Measurements from ENCODE around the gene FOSL1. TPM values are rescaled to one million over a fixed set of nuclear protein-coding genes. Genes with fewer than 3 reads are reported as not detected.
"Not testable (repeated sequence)": the region's sequence is repeated elsewhere in the genome, so short reads cannot be mapped to it uniquely, and the experiment has no call there.

Gene FOSL1
- total RNA-seq, 8 experiments from 2014 or later, result 0.33 to 8.8 (median 1.0) TPM

- Histone ChIP-seq H3K27ac (no peak overlapping the region), H3K4me1 (replicated peaks in 1 of 2) (peaks cover 0 to 6% of the 10 kb centered on the region in 2 donors)
These were observed 46.0 kb downstream of the FOSL1 start for GRCh38 chr11:65854161-65854592.

DNA sequence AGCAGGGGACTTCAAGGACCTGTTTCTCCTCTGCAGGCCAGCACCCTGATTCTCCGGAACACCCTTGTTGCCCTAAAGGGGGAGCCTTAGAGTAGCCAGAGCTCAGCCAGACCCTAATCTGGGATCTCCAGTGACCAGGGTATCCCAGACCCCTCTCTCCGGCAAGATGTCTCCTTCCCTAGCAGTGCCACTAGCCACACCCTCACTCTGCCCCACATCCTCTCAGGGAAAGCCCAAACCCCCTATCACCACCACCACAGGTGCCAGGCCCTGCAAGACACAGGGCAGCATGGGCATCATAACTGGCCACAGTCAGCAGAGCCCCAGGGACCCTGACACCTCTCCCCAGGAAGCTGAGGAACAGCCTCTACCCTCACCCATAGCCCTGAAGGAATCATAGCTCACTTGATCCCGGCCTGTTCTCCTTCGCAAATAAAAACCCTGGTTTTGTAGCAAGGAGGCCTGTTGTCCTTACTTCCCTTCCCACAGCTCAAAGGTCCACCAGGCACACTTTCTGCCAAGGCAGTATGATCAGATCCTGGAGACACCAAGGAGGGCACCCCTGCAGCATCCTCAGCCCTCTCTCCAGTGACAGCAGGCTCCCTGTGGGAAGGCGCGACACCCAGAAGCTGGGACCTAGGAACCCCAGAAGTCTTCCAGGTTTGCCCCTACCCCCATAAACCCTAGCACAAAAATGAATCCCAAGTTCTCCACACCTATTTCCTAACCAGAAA lies 46.8 kb downstream of the FOSL1 start:
- WGBS, 10 experiments, result 50 to 100% methylated on average over 1 to 3 of the region's 6 CpGs; no CpG with 5 or more reads in 8 of the 10 experiments

More at GRCh38 chr11:65854161-65854592, 46.0 kb downstream of the FOSL1 start:
- ATAC-seq (replicated peaks in 6 of 8), result no peak
- in situ Hi-C loops (cut with MboI; ENCODE audit: low pct_unique_long_range_greater_than_20kb in 2 of 9, low sequenced_read_pairs in 9 of 9, unreplicated experiment in 9 of 9), result no loop called here
- 93 to 100% (median 100%) methylated on average over 1 to 3 of the region's 4 CpGs; no CpG with 5 or more reads in 7 of the 10 experiments for WGBS, 10 experiments
- no peak overlapping the region for H3K4me3 ChIP-seq

DNA sequence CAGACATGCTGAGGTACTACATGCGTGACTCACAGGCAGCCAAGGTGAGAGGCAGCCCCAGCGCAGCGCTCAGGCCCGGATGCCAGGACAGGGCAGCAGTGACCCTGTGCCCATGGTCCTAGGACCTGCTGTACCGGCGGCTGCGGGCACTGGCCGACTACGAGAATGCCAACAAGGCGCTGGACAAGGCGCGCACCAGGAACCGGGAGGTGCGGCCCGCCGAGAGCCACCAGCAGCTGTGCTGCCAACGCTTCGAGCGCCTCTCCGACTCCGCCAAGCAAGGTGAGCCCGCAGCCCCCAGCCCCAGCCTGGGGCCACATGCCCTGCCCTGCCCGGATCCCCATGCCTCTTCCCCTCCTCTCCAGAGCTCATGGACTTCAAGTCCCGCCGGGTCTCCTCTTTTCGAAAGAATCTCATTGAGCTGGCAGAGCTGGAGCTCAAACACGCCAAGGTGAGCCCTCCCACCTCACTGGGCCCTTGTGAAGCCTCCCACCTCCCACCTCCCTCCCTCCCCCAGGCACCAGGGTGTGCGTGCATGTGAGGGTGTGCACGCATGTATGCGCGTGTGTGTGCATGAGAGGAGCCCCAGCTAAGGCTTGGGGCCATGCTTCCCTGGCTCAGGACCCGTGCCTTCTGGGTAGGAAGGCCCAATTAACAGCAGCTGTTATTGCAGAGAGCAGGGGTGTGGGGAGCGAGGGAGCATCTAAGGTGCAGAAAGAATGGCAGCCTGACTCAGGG lies 47.5 kb downstream of the FOSL1 start:
- peak in 4 of 8 experiments; percentile 0 to 4 (median 2) for ATAC-seq (replicated peaks in 6 of 8)
- WGBS, 10 experiments, result 100% methylated on average over 1 to 5 of the region's 33 CpGs; no CpG with 5 or more reads in 8 of the 10 experiments
- H3K4me1 ChIP-seq (replicated peaks in 1 of 2), result peaks cover 0 to 6% of the 10 kb centered on the region in 2 donors
- H3K4me3 ChIP-seq, result no peak overlapping the region
- H3K27ac ChIP-seq, result no peak overlapping the region
- in situ Hi-C loops (cut with MboI; ENCODE audit: low pct_unique_long_range_greater_than_20kb in 2 of 9, low sequenced_read_pairs in 9 of 9, unreplicated experiment in 9 of 9), result no loop called here

More for the DNA sequence above, 46.8 kb downstream of the FOSL1 start:
- H3K4me1 ChIP-seq (replicated peaks in 1 of 2), result peaks cover 0 to 6% of the 10 kb centered on the region in 2 donors
- no peak overlapping the region for H3K27ac ChIP-seq
- peak in 1 of 8 experiments; percentile 0 for ATAC-seq (replicated peaks in 6 of 8)
- H3K4me3 ChIP-seq, result no peak overlapping the region
- in situ Hi-C loops (cut with MboI; ENCODE audit: low pct_unique_long_range_greater_than_20kb in 2 of 9, low sequenced_read_pairs in 9 of 9, unreplicated experiment in 9 of 9), result no loop called here

GRCh38 chr11:65851811-65852507 lies 48.2 kb downstream of the FOSL1 start:
- no peak overlapping the region for H3K4me3 ChIP-seq
- peaks cover 0 to 6% of the 10 kb centered on the region in 2 donors for H3K4me1 ChIP-seq (replicated peaks in 1 of 2)
- no peak overlapping the region for H3K27ac ChIP-seq
- ATAC-seq (replicated peaks in 6 of 8), result peak in 2 of 8 experiments; percentile 1
- 57 to 100% (median 76%) methylated on average over 1 to 6 of the region's 10 CpGs; no CpG with 5 or more reads in 2 of the 10 experiments for WGBS, 10 experiments
- in situ Hi-C loops (cut with MboI; ENCODE audit: low pct_unique_long_range_greater_than_20kb in 2 of 9, low sequenced_read_pairs in 9 of 9, unreplicated experiment in 9 of 9), result no loop called here

- in situ Hi-C loops (cut with MboI; ENCODE audit: low pct_unique_long_range_greater_than_20kb in 2 of 9, low sequenced_read_pairs in 9 of 9, unreplicated experiment in 9 of 9), result no loop called here
- H3K27ac ChIP-seq, result no peak overlapping the region
- ATAC-seq (replicated peaks in 6 of 8), result peak in 7 of 8 experiments; percentile 5 to 12 (median 8)
- WGBS, 10 experiments, result 80 to 98% (median 87%) methylated on average over 2 to 7 of the region's 14 CpGs; no CpG with 5 or more reads in 6 of the 10 experiments
- no peak overlapping the region for H3K4me3 ChIP-seq
- H3K4me1 ChIP-seq (replicated peaks in 1 of 2), result peaks cover 0 to 2% of the 10 kb centered on the region in 2 donors
These were observed 49.1 kb downstream of the FOSL1 start for GRCh38 chr11:65851083-65851579.

- in situ Hi-C loops (cut with MboI; ENCODE audit: low pct_unique_long_range_greater_than_20kb in 2 of 9, low sequenced_read_pairs in 9 of 9, unreplicated experiment in 9 of 9), result no loop called here
- Histone ChIP-seq H3K4me1 (replicated peaks in 1 of 2) (no peaks in the 10 kb centered on the region), H3K27ac (no peak overlapping the region), H3K4me3 (no peak overlapping the region)
- WGBS, 10 experiments, result 60 to 96% (median 86%) methylated on average over 1 to 9 of the region's 20 CpGs; no CpG with 5 or more reads in 5 of the 10 experiments
- ATAC-seq (replicated peaks in 6 of 8), result peak in 7 of 8 experiments; percentile 1 to 13 (median 7)
These were observed 49.7 kb downstream of the FOSL1 start for GRCh38 chr11:65850217-65851082.

- no peaks in the 10 kb centered on the region for H3K4me1 ChIP-seq (replicated peaks in 1 of 2)
- 0 to 80% (median 59%) methylated on average over 1 to 5 of the region's 16 CpGs; no CpG with 5 or more reads in 4 of the 10 experiments for WGBS, 10 experiments
- H3K4me3 ChIP-seq, result no peak overlapping the region
- peak in 4 of 8 experiments; percentile 0 to 10 (median 7) for ATAC-seq (replicated peaks in 6 of 8)
- H3K27ac ChIP-seq, result no peak overlapping the region
- in situ Hi-C loops (cut with MboI; ENCODE audit: low pct_unique_long_range_greater_than_20kb in 2 of 9, low sequenced_read_pairs in 9 of 9, unreplicated experiment in 9 of 9), result no loop called here
These were observed 50.4 kb downstream of the FOSL1 start for GRCh38 chr11:65849771-65850216.

DNA sequence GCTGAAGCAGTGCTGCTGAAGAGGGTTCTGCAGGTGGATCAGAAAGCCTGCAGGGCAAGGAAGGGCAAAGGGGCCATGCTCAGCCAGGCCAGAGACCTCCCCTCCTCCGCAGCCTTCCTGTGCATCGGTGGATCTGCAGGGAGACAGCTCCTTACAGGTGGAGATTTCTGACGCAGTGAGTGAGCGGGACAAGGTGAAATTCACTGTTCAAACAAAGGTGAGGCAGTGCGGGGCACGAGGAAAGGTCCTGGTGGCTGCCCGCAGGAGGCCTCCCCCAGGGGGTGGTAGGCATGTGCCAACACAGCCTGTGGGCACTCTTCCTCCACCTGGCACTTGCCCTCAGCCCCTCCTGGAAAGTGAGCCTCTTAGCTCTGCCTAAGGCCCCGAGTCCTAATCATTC lies 50.8 kb downstream of the FOSL1 start:
- WGBS, 10 experiments, result 67 to 100% (median 75%) methylated on average over 1 to 6 of the region's 8 CpGs; no CpG with 5 or more reads in 5 of the 10 experiments
- ATAC-seq (replicated peaks in 6 of 8), result peak in 2 of 8 experiments; percentile 1 to 5

DNA sequence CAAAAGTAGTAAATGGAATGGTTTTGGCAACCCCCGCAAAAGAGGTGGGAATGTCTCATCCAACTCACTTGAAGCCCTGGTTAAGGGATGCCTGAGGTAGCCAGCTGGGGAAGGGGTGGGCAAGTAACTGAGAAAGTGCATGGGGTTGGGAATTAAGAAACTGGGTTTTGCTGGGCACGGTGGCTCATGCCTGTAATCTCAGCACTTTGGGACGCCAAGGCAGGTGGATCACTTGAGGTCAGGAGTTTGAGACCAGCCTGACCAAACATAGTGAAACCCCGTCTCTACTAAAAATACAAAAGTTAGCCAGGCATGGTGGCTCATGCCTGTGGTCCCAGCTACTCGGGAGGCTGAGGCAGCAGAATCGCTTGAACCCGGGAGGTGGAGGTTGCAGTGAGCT lies 51.5 kb downstream of the FOSL1 start:
- H3K4me3 ChIP-seq; H3K4me1 ChIP-seq (replicated peaks in 1 of 2); ATAC-seq (replicated peaks in 6 of 8); in situ Hi-C loops (cut with MboI; ENCODE audit: low pct_unique_long_range_greater_than_20kb in 2 of 9, low sequenced_read_pairs in 9 of 9, unreplicated experiment in 9 of 9); H3K27ac ChIP-seq: not testable (repeated sequence)
- 0 to 100% (median 68%) methylated on average over 1 to 5 of the region's 7 CpGs; no CpG with 5 or more reads in 4 of the 10 experiments for WGBS, 10 experiments

More for the DNA sequence above, 50.8 kb downstream of the FOSL1 start:
- Histone ChIP-seq H3K27ac (no peak overlapping the region), H3K4me1 (replicated peaks in 1 of 2) (no peaks in the 10 kb centered on the region), H3K4me3 (no peak overlapping the region)
- in situ Hi-C loops (cut with MboI; ENCODE audit: low pct_unique_long_range_greater_than_20kb in 2 of 9, low sequenced_read_pairs in 9 of 9, unreplicated experiment in 9 of 9), result no loop called here

- H3K27ac ChIP-seq, result no peak overlapping the region
- no peak overlapping the region for H3K4me3 ChIP-seq
- in situ Hi-C loops (cut with MboI; ENCODE audit: low pct_unique_long_range_greater_than_20kb in 2 of 9, low sequenced_read_pairs in 9 of 9, unreplicated experiment in 9 of 9), result no loop called here
- no peaks in the 10 kb centered on the region for H3K4me1 ChIP-seq (replicated peaks in 1 of 2)
- ATAC-seq (replicated peaks in 6 of 8), result peak in 1 of 8 experiments; percentile 0
- WGBS, 10 experiments, result 62 to 100% (median 88%) methylated on average over 1 to 3 of the region's 3 CpGs; no CpG with 5 or more reads in 3 of the 10 experiments
These were observed 52.4 kb downstream of the FOSL1 start for GRCh38 chr11:65847746-65848145.

DNA sequence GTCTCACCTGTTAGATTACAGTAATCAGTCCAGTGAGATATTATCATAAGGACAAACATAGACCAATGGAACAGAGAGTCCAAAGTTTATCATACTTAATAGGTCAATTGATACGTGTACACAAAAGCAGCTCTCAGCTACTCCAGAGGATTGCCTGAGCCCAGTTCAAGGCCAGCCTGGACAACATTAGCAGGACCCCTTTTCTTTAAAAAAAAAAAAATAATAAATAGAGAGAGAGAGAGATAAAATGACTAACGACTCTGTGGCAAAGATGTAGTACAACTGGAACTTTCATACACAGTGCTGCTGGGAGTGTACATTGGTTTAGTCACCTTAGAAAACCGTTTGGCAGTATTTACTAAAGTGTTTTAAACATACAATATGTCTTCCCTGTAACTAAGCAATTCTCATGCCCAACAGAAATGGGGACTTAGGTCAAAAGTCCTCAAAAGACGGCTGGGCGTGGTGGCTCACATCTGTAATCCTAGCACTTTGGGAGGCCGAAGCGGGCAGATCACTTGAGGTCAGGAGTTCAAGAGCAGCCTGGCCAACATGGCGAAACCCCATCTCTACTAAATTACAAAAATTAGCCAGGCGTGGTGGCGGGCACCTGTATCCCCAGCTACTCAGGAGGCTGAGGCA lies 55.8 kb downstream of the FOSL1 start:
- H3K27ac ChIP-seq, result no peak overlapping the region
- in situ Hi-C loops (cut with MboI; ENCODE audit: low pct_unique_long_range_greater_than_20kb in 2 of 9, low sequenced_read_pairs in 9 of 9, unreplicated experiment in 9 of 9), result no loop called here
- no peaks in the 10 kb centered on the region for H3K4me1 ChIP-seq (replicated peaks in 1 of 2)
- H3K4me3 ChIP-seq, result no peak overlapping the region
- WGBS, 10 experiments, result 62 to 94% (median 78%) methylated on average over 1 to 8 of the region's 10 CpGs
- ATAC-seq (replicated peaks in 6 of 8), result no peak

All from motor neuron (in vitro differentiated cells).